Measurements from ENCODE around the gene SMARCA4. TPM values are rescaled to one million over a fixed set of nuclear protein-coding genes. Genes with fewer than 3 reads are reported as not detected.
"Not testable (repeated sequence)": the region's sequence is repeated elsewhere in the genome, so short reads cannot be mapped to it uniquely, and the experiment has no call there.

The SMARCA4 gene
- total RNA-seq, 1 experiment from 2014 or later = 103 TPM

DNA sequence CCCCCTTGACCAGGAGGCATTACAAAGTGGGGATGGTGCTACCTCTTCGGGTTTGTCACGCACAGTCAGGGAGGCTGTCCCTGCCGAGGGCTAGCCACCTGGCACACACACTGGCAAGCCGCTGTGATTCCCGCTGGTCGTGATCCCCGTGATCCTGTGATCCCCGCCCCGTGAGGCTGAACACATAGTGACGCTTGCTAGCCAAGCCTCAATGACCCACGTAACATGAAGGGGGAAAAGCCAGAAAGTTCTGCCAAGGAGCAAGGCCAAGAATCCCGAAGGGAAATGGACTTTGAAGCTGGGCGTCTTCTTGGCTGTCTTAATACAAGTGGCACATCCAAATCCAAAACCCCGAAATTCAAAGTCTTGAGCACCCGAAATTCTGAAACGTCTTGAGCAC lies 142.1 kb downstream of the SMARCA4 start:
- Histone ChIP-seq H4K20me1 (ENCODE audit: insufficient read depth, low read depth, low read length) (peaks cover 36% of the 10 kb centered on the region; the same call in 1 of the 2 replicates), H3K9me3 (ENCODE audit: low read length) (no peaks in the 10 kb centered on the region), H3K36me3 (ENCODE audit: insufficient read depth, low read length) (peaks cover 37% of the 10 kb centered on the region), H3K27ac (ENCODE audit: low read length) (no peak overlapping the region), H3K4me3 (ENCODE audit: low read length) (no peak overlapping the region), H3K27me3 (ENCODE audit: low read length) (no peaks in the 10 kb centered on the region), H3K9me2 (replicated peaks; ENCODE audit: insufficient read depth, low read length) (no peaks in the 10 kb centered on the region), H3K79me2 (ENCODE audit: low read length) (peaks cover 34% of the 10 kb centered on the region), H3K4me2 (ENCODE audit: low read depth, low read length, poor library complexity, severe bottlenecking) (no peak overlapping the region), H3K4me1 (ENCODE audit: low read length) (no peaks in the 10 kb centered on the region), H3K9ac (ENCODE audit: low read length) (no peak overlapping the region), H2AFZ (ENCODE audit: low read length) (no peak overlapping the region)
- DNase-seq = no peak

- Histone ChIP-seq H4K20me1 (ENCODE audit: insufficient read depth, low read depth, low read length) (peaks cover 30% of the 10 kb centered on the region; the same call in 1 of the 2 replicates), H3K36me3 (ENCODE audit: insufficient read depth, low read length) (peaks cover 40% of the 10 kb centered on the region), H3K79me2 (ENCODE audit: low read length) (peaks cover 27% of the 10 kb centered on the region)
- not testable (repeated sequence) for H3K4me2 ChIP-seq (ENCODE audit: low read depth, low read length, poor library complexity, severe bottlenecking); H3K27ac ChIP-seq (ENCODE audit: low read length); H3K27me3 ChIP-seq (ENCODE audit: low read length); H2AFZ ChIP-seq (ENCODE audit: low read length); H3K9me3 ChIP-seq (ENCODE audit: low read length); H3K9me2 ChIP-seq (replicated peaks; ENCODE audit: insufficient read depth, low read length); H3K9ac ChIP-seq (ENCODE audit: low read length); H3K4me1 ChIP-seq (ENCODE audit: low read length); H3K4me3 ChIP-seq (ENCODE audit: low read length); DNase-seq
Observed at GRCh38 chr19:11103667-11104066, 142.8 kb downstream of the SMARCA4 start.

DNA sequence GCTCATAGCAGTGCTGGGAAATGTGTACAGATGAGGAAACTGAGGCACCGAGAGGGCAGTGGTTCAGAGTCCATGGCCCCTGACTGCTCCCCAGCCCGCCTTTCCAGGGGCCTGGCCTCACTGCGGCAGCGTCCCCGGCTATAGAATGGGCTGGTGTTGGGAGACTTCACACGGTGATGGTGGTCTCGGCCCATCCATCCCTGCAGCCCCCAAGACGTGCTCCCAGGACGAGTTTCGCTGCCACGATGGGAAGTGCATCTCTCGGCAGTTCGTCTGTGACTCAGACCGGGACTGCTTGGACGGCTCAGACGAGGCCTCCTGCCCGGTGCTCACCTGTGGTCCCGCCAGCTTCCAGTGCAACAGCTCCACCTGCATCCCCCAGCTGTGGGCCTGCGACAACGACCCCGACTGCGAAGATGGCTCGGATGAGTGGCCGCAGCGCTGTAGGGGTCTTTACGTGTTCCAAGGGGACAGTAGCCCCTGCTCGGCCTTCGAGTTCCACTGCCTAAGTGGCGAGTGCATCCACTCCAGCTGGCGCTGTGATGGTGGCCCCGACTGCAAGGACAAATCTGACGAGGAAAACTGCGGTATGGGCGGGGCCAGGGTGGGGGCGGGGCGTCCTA lies 144.3 kb downstream of the SMARCA4 start:
- H2AFZ ChIP-seq (ENCODE audit: low read length) = no peak overlapping the region
- H3K9me3 ChIP-seq (ENCODE audit: low read length) = no peaks in the 10 kb centered on the region
- H3K4me2 ChIP-seq (ENCODE audit: low read depth, low read length, poor library complexity, severe bottlenecking) = no peak overlapping the region
- H3K4me3 ChIP-seq (ENCODE audit: low read length) = no peak overlapping the region
- H3K27me3 ChIP-seq (ENCODE audit: low read length) = no peaks in the 10 kb centered on the region
- peaks cover 12% of the 10 kb centered on the region for H3K79me2 ChIP-seq (ENCODE audit: low read length)
- H3K36me3 ChIP-seq (ENCODE audit: insufficient read depth, low read length) = peaks cover 31% of the 10 kb centered on the region
- no peak overlapping the region for H3K9ac ChIP-seq (ENCODE audit: low read length)
- no peaks in the 10 kb centered on the region for H3K9me2 ChIP-seq (replicated peaks; ENCODE audit: insufficient read depth, low read length)
- H3K4me1 ChIP-seq (ENCODE audit: low read length) = no peaks in the 10 kb centered on the region
- H4K20me1 ChIP-seq (ENCODE audit: insufficient read depth, low read depth, low read length) = peaks cover 16% of the 10 kb centered on the region; the same call in 1 of the 2 replicates
- H3K27ac ChIP-seq (ENCODE audit: low read length) = no peak overlapping the region
- DNase-seq = no peak

DNA sequence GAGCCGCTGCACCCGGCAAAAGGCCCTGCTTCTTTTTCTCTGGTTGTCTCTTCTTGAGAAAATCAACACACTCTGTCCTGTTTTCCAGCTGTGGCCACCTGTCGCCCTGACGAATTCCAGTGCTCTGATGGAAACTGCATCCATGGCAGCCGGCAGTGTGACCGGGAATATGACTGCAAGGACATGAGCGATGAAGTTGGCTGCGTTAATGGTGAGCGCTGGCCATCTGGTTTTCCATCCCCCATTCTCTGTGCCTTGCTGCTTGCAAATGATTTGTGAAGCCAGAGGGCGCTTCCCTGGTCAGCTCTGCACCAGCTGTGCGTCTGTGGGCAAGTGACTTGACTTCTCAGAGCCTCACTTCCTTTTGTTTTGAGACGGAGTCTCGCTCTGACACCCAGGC lies 145.6 kb downstream of the SMARCA4 start:
- no peaks in the 10 kb centered on the region for H3K9me2 ChIP-seq (replicated peaks; ENCODE audit: insufficient read depth, low read length)
- no peak overlapping the region for H3K9ac ChIP-seq (ENCODE audit: low read length)
- no peak overlapping the region for H3K4me3 ChIP-seq (ENCODE audit: low read length)
- peaks cover 12% of the 10 kb centered on the region; the same call in 1 of the 2 replicates for H4K20me1 ChIP-seq (ENCODE audit: insufficient read depth, low read depth, low read length)
- H3K9me3 ChIP-seq (ENCODE audit: low read length) = no peaks in the 10 kb centered on the region
- H3K79me2 ChIP-seq (ENCODE audit: low read length) = peaks cover 4% of the 10 kb centered on the region; the same call in 1 of the 2 replicates
- H3K4me2 ChIP-seq (ENCODE audit: low read depth, low read length, poor library complexity, severe bottlenecking) = no peak overlapping the region
- no peak overlapping the region for H3K27ac ChIP-seq (ENCODE audit: low read length)
- H3K27me3 ChIP-seq (ENCODE audit: low read length) = no peaks in the 10 kb centered on the region
- peaks cover 28% of the 10 kb centered on the region for H3K36me3 ChIP-seq (ENCODE audit: insufficient read depth, low read length)
- no peak for DNase-seq
- H2AFZ ChIP-seq (ENCODE audit: low read length) = no peak overlapping the region
- H3K4me1 ChIP-seq (ENCODE audit: low read length) = no peaks in the 10 kb centered on the region

GRCh38 chr19:11108746-11109145 lies 147.9 kb downstream of the SMARCA4 start:
- Histone ChIP-seq H4K20me1 (ENCODE audit: insufficient read depth, low read depth, low read length) (peaks cover 14% of the 10 kb centered on the region; the same call in 1 of the 2 replicates), H3K4me1 (ENCODE audit: low read length) (no peaks in the 10 kb centered on the region), H3K9me2 (replicated peaks; ENCODE audit: insufficient read depth, low read length) (no peaks in the 10 kb centered on the region), H3K9ac (ENCODE audit: low read length) (no peak overlapping the region), H3K9me3 (ENCODE audit: low read length) (no peaks in the 10 kb centered on the region), H3K36me3 (ENCODE audit: insufficient read depth, low read length) (peaks cover 46% of the 10 kb centered on the region), H3K4me2 (ENCODE audit: low read depth, low read length, poor library complexity, severe bottlenecking) (no peak overlapping the region), H3K79me2 (ENCODE audit: low read length) (peaks cover 4% of the 10 kb centered on the region; the same call in 1 of the 2 replicates), H3K27ac (ENCODE audit: low read length) (no peak overlapping the region), H3K27me3 (ENCODE audit: low read length) (no peaks in the 10 kb centered on the region), H3K4me3 (ENCODE audit: low read length) (no peak overlapping the region), H2AFZ (ENCODE audit: low read length) (no peak overlapping the region)
- no peak for DNase-seq

GRCh38 chr19:11111117-11111770 lies 150.4 kb downstream of the SMARCA4 start:
- DNase-seq = no peak
- Histone ChIP-seq H2AFZ (ENCODE audit: low read length) (no peak overlapping the region), H3K9ac (ENCODE audit: low read length) (no peak overlapping the region), H3K36me3 (ENCODE audit: insufficient read depth, low read length) (peaks cover 50% of the 10 kb centered on the region), H3K4me2 (ENCODE audit: low read depth, low read length, poor library complexity, severe bottlenecking) (no peak overlapping the region), H3K4me1 (ENCODE audit: low read length) (no peaks in the 10 kb centered on the region), H3K27ac (ENCODE audit: low read length) (no peak overlapping the region), H3K9me3 (ENCODE audit: low read length) (no peaks in the 10 kb centered on the region), H3K4me3 (ENCODE audit: low read length) (no peak overlapping the region), H4K20me1 (ENCODE audit: insufficient read depth, low read depth, low read length) (peaks cover 7% of the 10 kb centered on the region; the same call in 1 of the 2 replicates), H3K27me3 (ENCODE audit: low read length) (no peaks in the 10 kb centered on the region), H3K9me2 (replicated peaks; ENCODE audit: insufficient read depth, low read length) (no peaks in the 10 kb centered on the region), H3K79me2 (ENCODE audit: low read length) (no peaks in the 10 kb centered on the region)

GRCh38 chr19:11111771-11112144 lies 150.9 kb downstream of the SMARCA4 start:
- Histone ChIP-seq H4K20me1 (ENCODE audit: insufficient read depth, low read depth, low read length) (0 out of 2 replicates have a peak, but pooled peaks cover 7% of the 10 kb centered on the region), H2AFZ (ENCODE audit: low read length) (no peak overlapping the region), H3K36me3 (ENCODE audit: insufficient read depth, low read length) (peaks cover 55% of the 10 kb centered on the region), H3K9ac (ENCODE audit: low read length) (no peak overlapping the region), H3K9me3 (ENCODE audit: low read length) (no peaks in the 10 kb centered on the region), H3K79me2 (ENCODE audit: low read length) (no peaks in the 10 kb centered on the region), H3K4me1 (ENCODE audit: low read length) (no peaks in the 10 kb centered on the region), H3K4me2 (ENCODE audit: low read depth, low read length, poor library complexity, severe bottlenecking) (no peak overlapping the region), H3K9me2 (replicated peaks; ENCODE audit: insufficient read depth, low read length) (no peaks in the 10 kb centered on the region), H3K27ac (ENCODE audit: low read length) (no peak overlapping the region), H3K4me3 (ENCODE audit: low read length) (no peak overlapping the region), H3K27me3 (ENCODE audit: low read length) (no peaks in the 10 kb centered on the region)
- no peak for DNase-seq

All from Karpas-422 (cell line).